Tibial nerve (tissue), 4 donors: Measurements from ENCODE around the gene TMEM198. TPM values are rescaled to one million over a fixed set of nuclear protein-coding genes. Genes with fewer than 3 reads are reported as not detected.

Source experiments
- DNase-seq, 2 donors: peaks; one replicate each; pipeline ENCODE4 v3.0.0-alpha.2; 2019; ENCODE audit warnings: low spot score in 2 of 2
- H3K27ac ChIP-seq, 4 donors: fragments of 200-600 bp; sonication (generic) in 3 of 4; one replicate each; pipeline ENCODE4 v1.5.1; 2017 to 2019; ENCODE audit warnings: mild to moderate bottlenecking in 1 of 4
- H3K27me3 ChIP-seq, 2 donors: fragments of 200-600 bp; sonication (generic) in 1 of 2; one replicate each; pipeline versions ENCODE4 v1.5.1 to v1.6.0; 2017 to 2019
- H3K36me3 ChIP-seq, 3 donors: fragments of 200-600 bp; sonication (generic); one replicate each; pipeline ENCODE4 v1.5.1; 2018 to 2019
- H3K4me1 ChIP-seq, 4 donors: fragments of 200-600 bp; sonication (generic) in 3 of 4; one replicate each; pipeline ENCODE4 v1.5.1; 2017 to 2019
- H3K4me3 ChIP-seq, 4 donors: fragments of 200-600 bp; sonication (generic) in 3 of 4; one replicate each; pipeline ENCODE4 v1.5.1; 2017 to 2019; ENCODE audit warnings: mild to moderate bottlenecking in 1 of 4, moderate library complexity in 1 of 4
- H3K9me3 ChIP-seq, 4 donors: fragments of 200-600 bp; sonication (generic) in 3 of 4; one replicate each; pipeline ENCODE4 v1.5.1; 2017 to 2019
- CTCF ChIP-seq, 5 experiments: fragments of 200-600 bp in 3 of 5; fragments of 450-650 bp in 2 of 5; sonication (generic) in 3 of 5; IDR thresholded peaks; one replicate each; pipeline ENCODE4 v1.5.1; 2016 to 2019; ENCODE audit warnings: antibody characterized with exemption in 5 of 5, mild to moderate bottlenecking in 3 of 5, moderate library complexity in 2 of 5
- EP300 ChIP-seq, 2 donors: sonication (generic); formaldehyde crosslinking; IDR thresholded peaks; one replicate each; pipeline ENCODE4 v1.6.1; 2017; ENCODE audit warnings: antibody characterized with exemption in 2 of 2, mild to moderate bottlenecking in 1 of 2
- POLR2A ChIP-seq, 2 donors: fragments of 450-650 bp; IDR thresholded peaks; one replicate each; pipeline ENCODE4 v1.6.1; 2017; ENCODE audit warnings: antibody characterized with exemption in 2 of 2, mild to moderate bottlenecking in 2 of 2, moderate library complexity in 2 of 2
- WGBS, 2 donors: methylation state at CpG; one replicate each; pipeline ENCODE4 v1.1.5; 2018; 5-methylcytosine and 5-hydroxymethylcytosine counted together
- total RNA-seq, 4 donors: library from RNA; depleted of rRNA; stranded (reverse); fragments of >200 nt; gene quantifications; one replicate each; pipeline ENCODE4 v1.1.0, GENCODE V29; 2016

Gene TMEM198
- total RNA-seq, 4 donors from 2014 or later: 1.6 to 2.4 (median 1.9) TPM

- peaks cover 0 to 76% of the 10 kb centered on the region in 2 donors for H3K27me3 ChIP-seq
- 22 to 25% methylated on average over 14 of the region's 14 CpGs for WGBS, 2 donors
- DNase-seq: no peak
- peaks cover 0 to 40% (median 11%) of the 10 kb centered on the region in 4 donors for H3K4me1 ChIP-seq
- H3K27ac ChIP-seq: no peak overlapping the region
- H3K4me3 ChIP-seq: no peak overlapping the region
- H3K9me3 ChIP-seq: no peaks in the 10 kb centered on the region
- no peaks in the 10 kb centered on the region for H3K36me3 ChIP-seq
- peak; percentile 5 to 46 (median 28) for TF ChIP-seq CTCF (IDR thresholded peaks at IDR 0.05)
- TF ChIP-seq POLR2A (IDR thresholded peaks at IDR 0.05): no peak
- TF ChIP-seq EP300 (IDR thresholded peaks at IDR 0.05): no peak
These were observed 22.6 kb upstream of the TMEM198 start for GRCh38 chr2:219521066-219521880.

GRCh38 chr2:219522111-219523030, 21.5 kb upstream of the TMEM198 start:
- DNase-seq: no peak
- Histone ChIP-seq H3K27ac (peak overlapping the region in 1 of 4 donors; percentile 6), H3K4me1 (peaks cover 0 to 34% (median 11%) of the 10 kb centered on the region in 4 donors), H3K4me3 (peak overlapping the region in 3 of 4 donors; percentile 1 to 39 (median 11)), H3K9me3 (no peaks in the 10 kb centered on the region), H3K36me3 (no peaks in the 10 kb centered on the region), H3K27me3 (peaks cover 0 to 78% of the 10 kb centered on the region in 2 donors)
- TF ChIP-seq EP300 (IDR thresholded peaks at IDR 0.05) (no peak), CTCF (IDR thresholded peaks at IDR 0.05) (no peak)
- WGBS, 2 donors: 7 to 9% methylated on average over 51 to 64 of the region's 70 CpGs

- H3K9me3 ChIP-seq: no peaks in the 10 kb centered on the region
- TF ChIP-seq EP300 (IDR thresholded peaks at IDR 0.05) (no peak), CTCF (IDR thresholded peaks at IDR 0.05) (no peak), POLR2A (IDR thresholded peaks at IDR 0.05) (no peak)
- no peaks in the 10 kb centered on the region for H3K36me3 ChIP-seq
- WGBS, 2 donors: 35 to 52% methylated on average over 15 to 22 of the region's 24 CpGs
- H3K4me1 ChIP-seq: peaks cover 0 to 27% (median 11%) of the 10 kb centered on the region in 4 donors
- H3K27ac ChIP-seq: no peak overlapping the region
- peak overlapping the region in 2 of 4 donors; percentile 1 to 39 for H3K4me3 ChIP-seq
- DNase-seq: no peak
- H3K27me3 ChIP-seq: peaks cover 0 to 86% of the 10 kb centered on the region in 2 donors
These were observed 20.7 kb upstream of the TMEM198 start for GRCh38 chr2:219523031-219523671.

GRCh38 chr2:219524817-219525216, 19.0 kb upstream of the TMEM198 start:
- Histone ChIP-seq H3K36me3 (no peaks in the 10 kb centered on the region), H3K4me1 (peaks cover 0 to 29% (median 11%) of the 10 kb centered on the region in 4 donors), H3K27me3 (peaks cover 0 to 97% of the 10 kb centered on the region in 2 donors), H3K27ac (no peak overlapping the region), H3K4me3 (no peak overlapping the region), H3K9me3 (no peaks in the 10 kb centered on the region)
- DNase-seq: no peak
- no peak for TF ChIP-seq EP300 (IDR thresholded peaks at IDR 0.05)
- 93 to 98% methylated on average over 2 of the region's 2 CpGs for WGBS, 2 donors

- TF ChIP-seq POLR2A (IDR thresholded peaks at IDR 0.05) (no peak), EP300 (IDR thresholded peaks at IDR 0.05) (no peak), CTCF (IDR thresholded peaks at IDR 0.05) (no peak)
- peaks cover 0 to 36% (median 11%) of the 10 kb centered on the region in 4 donors for H3K4me1 ChIP-seq
- no peaks in the 10 kb centered on the region for H3K9me3 ChIP-seq
- no peaks in the 10 kb centered on the region for H3K36me3 ChIP-seq
- no peak overlapping the region for H3K4me3 ChIP-seq
- no peak overlapping the region for H3K27ac ChIP-seq
- H3K27me3 ChIP-seq: peaks cover 0 to 92% of the 10 kb centered on the region in 2 donors
- WGBS, 2 donors: 66% methylated on average over 9 of the region's 9 CpGs
- DNase-seq: no peak
These were observed 18.1 kb upstream of the TMEM198 start for GRCh38 chr2:219525533-219526232.
